Endothelial cell of hepatic sinusoid (primary cell): ENCODE measurements around the gene CACNA1G.

Experiments
- in situ Hi-C: cut with HindIII; loops from 2 replicates; pipeline ENCODE4 v1.10.0; 2017; ENCODE audit warnings: low sequenced_read_pairs

Gene CACNA1G

GRCh38 chr17:50545311-50545710 is 15.2 kb upstream of the CACNA1G start:
- in situ Hi-C loops: no loop called here

GRCh38 chr17:50546701-50547034 is 13.8 kb upstream of the CACNA1G start:
- in situ Hi-C loops: no loop called here

DNA sequence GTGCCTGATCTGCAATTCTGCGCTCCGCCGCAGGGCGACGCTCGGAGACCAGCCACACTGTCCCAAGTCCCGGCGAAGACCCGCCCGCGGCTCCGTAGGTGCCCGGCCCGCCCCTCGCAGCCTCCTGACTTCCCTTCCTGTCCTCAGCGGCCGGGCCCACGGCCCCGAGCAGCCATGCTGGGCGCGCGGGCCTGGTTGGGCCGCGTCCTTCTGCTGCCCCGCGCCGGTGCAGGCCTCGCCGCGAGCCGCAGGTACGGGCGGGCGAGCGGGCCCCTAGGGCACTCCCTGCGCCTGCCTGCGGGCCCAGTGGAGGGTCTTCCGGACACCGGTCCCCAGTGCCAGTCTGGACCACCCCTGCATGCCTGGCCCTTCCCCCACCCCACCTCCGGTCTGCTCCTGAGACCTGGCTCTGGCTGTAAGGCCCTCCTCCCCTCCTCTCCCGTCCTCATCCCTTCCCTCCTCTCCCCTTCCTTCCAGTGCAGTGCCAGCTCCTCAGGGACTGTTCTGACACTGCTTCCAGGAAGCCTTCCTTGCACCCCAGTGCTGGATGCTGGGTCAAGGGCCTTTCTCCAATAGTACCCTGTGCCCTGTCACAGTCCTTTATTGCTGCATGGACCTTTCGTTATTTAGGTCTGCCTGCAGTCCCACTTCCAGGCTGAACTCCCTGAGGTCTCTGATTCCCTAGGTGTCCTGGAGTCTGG is 13.3 kb upstream of the CACNA1G start, which contains the start of gene SPATA20:
SPATA20 (plus strand) TSS at position 140 of the 701 bp plus-strand sequence; CDS start at position 175, 35 bp downstream.
- in situ Hi-C loops: no loop called here

- in situ Hi-C loops: no loop called here
Measured at GRCh38 chr17:50547736-50548083, 12.8 kb upstream of the CACNA1G start.

- in situ Hi-C loops: no loop called here
Measured at GRCh38 chr17:50548831-50549230, 11.7 kb upstream of the CACNA1G start.

DNA sequence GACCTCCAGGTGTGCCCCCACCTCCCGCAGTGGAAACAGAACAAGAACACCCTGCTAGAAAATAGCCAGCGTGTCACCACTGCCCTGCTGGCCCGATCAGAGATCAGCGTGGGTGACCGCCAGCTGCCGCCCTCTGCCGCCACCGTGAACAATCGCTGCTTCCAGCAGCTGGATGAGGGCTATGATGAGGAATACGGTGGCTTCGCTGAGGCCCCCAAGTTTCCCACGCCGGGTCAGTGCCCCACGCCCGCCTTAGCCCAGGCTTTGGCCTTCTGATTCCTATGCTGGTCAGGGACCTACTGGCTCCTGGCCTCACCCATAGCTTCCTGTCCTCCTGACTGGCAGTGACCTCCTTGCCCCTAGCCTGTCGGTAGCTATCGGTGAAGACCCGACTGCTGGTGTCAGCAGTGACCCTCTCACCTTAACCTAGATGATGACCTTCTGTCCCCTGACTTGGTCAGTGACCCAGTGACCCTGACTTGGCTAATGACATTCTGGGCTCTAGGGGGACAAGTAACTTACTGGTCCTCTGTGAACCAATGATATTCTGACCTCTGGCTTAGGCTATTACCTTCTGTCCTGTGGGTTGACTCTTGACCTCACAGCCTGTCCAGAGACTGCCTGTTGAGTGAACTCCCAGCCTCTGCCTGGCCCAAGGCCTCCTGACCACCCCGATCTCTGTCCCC is 11.1 kb upstream of the CACNA1G start:
- in situ Hi-C loops: no loop called here

DNA sequence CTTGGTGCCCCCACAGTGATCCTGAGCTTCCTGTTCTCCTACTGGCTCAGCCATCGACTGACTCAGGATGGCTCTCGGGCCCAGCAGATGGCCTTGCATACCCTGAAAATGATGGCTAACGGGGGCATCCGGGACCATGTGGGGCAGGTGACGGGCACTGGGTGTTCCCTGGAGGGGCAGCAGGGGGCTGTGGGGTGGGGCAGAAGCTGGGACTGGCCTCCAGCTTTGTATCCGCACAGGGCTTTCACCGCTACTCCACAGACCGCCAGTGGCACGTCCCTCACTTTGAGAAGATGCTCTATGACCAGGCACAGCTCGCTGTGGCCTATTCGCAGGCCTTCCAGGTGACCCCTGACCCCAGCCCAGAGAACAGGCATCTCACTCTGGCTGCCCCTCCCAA is 10.5 kb upstream of the CACNA1G start:
- in situ Hi-C loops: no loop called here

DNA sequence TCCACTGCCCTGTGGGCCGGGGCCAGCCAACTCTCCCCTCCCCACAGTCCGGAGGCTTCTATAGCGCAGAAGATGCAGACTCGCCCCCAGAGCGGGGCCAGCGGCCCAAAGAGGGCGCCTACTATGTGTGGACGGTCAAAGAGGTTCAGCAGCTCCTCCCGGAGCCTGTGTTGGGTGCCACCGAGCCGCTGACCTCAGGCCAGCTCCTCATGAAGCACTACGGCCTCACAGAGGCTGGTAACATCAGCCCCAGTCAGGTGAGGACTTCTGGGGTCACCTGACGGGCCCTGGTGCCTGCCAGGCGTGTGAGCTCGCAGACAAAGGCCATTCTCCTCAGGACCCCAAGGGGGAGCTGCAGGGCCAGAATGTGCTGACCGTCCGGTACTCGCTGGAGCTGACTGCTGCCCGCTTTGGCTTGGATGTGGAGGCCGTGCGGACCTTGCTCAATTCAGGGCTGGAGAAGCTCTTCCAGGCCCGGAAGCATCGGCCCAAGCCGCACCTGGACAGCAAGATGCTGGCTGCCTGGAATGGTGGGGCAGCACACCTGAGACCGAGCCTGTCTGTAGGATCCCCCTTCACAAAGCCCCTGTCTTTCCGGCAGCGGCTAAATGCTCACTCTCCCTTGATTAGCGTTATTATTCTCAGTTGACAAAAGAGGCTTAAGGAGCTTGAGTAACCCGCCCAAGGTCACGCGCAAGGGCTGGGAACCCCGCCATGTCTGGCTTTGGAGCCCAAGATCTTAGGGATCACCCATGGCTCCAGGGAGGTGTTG is 9.7 kb upstream of the CACNA1G start:
- in situ Hi-C loops: no loop called here

DNA sequence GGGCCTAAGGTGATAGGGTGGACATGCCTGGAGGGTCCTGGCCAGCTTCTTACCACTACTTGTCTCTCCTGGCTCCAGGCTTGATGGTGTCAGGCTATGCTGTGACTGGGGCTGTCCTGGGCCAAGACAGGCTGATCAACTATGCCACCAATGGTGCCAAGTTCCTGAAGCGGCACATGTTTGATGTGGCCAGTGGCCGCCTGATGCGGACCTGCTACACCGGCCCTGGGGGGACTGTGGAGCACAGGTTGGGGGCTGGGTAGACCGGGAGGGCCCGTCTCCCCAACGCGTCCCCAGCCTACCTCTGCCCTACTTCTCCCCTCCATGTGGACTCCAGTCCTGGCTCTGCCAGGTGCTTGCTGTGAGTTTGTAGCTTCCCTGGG is 9.1 kb upstream of the CACNA1G start:
- in situ Hi-C loops: no loop called here

DNA sequence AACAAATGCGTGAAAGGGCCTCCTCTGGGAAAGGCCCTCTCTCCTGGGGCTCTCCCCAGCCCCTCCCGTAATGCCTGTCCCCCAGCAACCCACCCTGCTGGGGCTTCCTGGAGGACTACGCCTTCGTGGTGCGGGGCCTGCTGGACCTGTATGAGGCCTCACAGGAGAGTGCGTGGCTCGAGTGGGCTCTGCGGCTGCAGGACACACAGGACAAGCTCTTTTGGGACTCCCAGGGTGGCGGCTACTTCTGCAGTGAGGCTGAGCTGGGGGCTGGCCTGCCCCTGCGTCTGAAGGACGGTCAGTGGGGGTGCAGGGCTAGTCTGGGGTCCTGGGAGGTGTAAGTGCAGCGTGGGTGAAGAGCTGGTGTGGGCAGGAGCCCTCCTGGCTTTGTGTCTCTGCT is 8.6 kb upstream of the CACNA1G start:
- in situ Hi-C loops: no loop called here

GRCh38 chr17:50554201-50554600 is 6.3 kb upstream of the CACNA1G start:
- in situ Hi-C loops: no loop called here

DNA sequence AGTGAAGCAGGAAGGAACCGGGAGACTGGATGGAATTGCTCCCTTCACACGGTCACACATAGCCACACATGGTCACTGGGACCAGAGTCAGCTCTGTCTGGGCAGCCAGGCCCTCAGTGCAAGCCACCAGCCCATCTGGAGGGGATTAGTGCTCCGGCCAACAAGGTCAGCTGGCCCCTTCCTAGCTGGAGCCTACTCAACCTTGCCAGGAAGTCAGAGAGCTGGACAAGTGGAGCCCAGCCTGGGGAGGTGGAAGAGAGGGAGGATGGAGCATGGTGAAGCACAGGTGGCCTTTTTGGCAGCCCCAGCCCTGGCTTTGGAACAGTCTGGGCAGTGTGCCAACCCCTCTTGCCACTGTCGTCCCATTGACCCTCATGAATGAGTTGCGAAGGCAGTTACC is 3.7 kb upstream of the CACNA1G start:
- in situ Hi-C loops: no loop called here

DNA sequence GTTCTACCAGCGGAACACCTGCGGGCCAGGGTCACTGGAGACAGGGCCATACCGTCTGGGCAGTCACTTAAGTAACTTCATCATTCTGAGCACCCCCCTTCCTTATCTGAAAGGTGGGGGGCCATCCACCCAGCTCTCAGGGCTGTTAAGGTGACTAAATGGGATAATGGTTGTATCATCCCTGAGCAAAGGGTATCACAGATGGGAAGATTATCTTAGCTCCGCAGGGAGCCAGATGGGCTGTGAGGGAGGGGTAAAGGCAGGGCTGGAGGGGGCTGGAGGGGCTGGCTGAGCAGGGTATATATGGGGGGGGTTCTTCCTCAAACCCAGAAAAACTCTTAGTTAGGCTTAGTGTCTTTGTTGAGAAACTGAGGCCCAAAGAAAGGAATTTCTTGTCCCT is 2.9 kb upstream of the CACNA1G start:
- in situ Hi-C loops: no loop called here

DNA sequence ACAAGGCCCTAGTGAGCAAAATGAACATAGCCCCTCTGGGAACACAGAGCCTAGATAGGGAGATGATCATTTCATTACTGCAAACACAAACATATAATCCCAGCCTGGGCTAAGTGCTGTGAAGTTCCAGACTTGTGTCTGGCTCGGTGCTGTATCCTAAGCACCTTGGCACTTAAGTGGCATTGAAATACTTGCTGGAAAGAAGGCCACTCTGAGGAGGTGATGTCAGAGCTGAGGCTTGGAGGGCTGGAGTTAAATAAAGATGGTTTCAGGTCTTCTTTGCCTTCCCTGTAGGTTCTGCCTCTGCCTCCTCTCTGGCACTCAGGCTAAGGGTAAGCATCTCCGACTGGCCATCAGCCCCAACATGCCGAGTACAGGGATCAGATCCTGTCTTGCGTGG is 2.4 kb upstream of the CACNA1G start:
- in situ Hi-C loops: no loop called here

- in situ Hi-C loops: no loop called here
Measured at GRCh38 chr17:50558581-50558940, 2.0 kb upstream of the CACNA1G start.

DNA sequence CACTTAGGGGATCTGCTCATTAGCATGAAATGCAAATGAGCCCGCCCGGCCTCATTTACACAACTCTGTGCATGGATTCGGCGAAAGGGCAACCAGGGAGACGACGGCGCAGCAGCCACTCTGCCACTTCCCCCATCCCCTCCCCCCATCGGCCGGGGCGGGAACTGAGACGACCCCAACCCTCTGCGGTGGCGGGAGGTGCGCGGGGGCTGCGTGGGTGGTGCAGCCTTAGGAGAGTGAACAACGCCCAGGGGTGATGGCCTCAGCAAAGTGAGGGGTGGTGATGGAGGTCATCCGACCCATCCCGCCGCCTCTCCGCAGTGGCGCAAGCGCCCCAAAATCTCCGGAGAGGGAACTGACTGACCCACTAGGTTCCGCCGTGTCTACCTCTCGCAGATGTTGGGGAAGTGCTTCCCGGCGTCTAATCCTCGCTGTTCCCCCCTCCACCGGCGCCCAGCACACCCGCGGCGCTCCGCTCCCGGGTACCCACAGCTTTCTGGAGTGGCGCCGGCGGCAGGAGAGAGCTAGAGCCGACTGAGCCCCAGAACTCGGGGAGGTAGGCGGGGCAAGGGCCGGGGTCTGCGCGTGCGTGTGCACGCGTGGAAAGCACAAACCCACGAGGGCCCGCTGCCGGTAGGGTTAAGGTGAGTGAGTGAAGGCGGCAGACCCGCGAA is 1.4 kb upstream of the CACNA1G start:
- in situ Hi-C loops: no loop called here

GRCh38 chr17:50559674-50560184 is 786 bp upstream of the CACNA1G start:
- in situ Hi-C loops: loop anchor here (5.0 kb wide), 1 partner anchor 78 kb away; no protein-coding TSS in a partner anchor

DNA sequence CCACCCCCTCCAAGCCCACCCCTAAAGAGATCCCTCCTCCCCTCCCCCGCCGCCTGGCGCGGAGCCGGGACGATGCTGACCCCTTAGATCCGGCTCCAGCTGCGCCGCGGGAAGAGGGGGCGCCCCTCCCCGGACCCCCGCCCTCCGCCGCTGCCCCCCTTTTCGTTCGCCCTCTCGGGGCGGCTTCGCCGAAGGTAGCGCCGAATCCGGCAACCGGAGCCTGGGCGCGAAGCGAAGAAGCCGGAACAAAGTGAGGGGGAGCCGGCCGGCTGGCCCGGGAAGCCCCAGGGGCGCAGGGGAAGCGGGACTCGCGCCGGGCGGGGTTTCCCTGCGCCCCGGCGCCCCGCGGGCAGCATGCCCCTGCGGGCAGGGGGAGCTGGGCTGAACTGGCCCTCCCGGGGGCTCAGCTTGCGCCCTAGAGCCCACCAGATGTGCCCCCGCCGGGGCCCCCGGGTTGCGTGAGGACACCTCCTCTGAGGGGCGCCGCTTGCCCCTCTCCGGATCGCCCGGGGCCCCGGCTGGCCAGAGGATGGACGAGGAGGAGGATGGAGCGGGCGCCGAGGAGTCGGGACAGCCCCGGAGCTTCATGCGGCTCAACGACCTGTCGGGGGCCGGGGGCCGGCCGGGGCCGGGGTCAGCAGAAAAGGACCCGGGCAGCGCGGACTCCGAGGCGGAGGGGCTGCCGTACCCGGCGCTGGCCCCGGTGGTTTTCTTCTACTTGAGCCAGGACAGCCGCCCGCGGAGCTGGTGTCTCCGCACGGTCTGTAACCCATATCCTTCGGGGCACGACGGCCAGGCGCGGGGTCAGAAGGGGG is 623 bp downstream of the CACNA1G start:
- in situ Hi-C loops: loop anchor here (5.0 kb wide), 1 partner anchor 76 kb away; no protein-coding TSS in a partner anchor

DNA sequence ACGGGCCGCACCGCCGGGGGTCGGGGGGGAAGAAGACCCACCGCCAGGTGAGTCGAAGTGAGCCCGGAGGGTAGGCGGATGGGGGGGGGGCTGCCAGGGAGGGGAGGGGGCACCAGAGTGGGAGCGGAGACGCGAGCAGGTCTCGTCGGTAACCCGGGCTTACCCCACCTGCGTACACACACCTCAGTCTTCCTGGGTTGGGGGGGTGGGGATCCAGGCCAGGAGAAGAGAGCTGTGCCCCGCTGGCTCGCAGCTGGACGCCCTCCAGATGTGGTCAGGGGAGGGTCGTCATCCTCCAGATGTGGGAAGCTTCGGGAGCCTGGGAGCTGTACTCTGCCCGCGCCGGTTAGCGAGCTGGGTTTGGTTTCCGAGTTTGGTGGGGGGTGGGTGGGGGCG is 1.2 kb downstream of the CACNA1G start:
- in situ Hi-C loops: loop anchor here (5.0 kb wide), 1 partner anchor 76 kb away; no protein-coding TSS in a partner anchor
